Neural progenitor cell (in vitro differentiated cells): ENCODE data around the gene TTPAL.

Source experiments
- EZH2 ChIP-seq: fragments of 200-600 bp; sonication (generic); IDR thresholded peaks from 2 replicates; pipeline ENCODE4 v1.6.1; 2017; ENCODE audit warnings: antibody characterized with exemption, mild to moderate bottlenecking, moderate library complexity
- EZH2phosphoT487 ChIP-seq: fragments of 200-600 bp; sonication (generic); IDR thresholded peaks from 2 replicates; pipeline ENCODE4 v1.6.1; 2017; ENCODE audit warnings: antibody characterized with exemption
- TF ChIP-seq, protein P1 (sequence below): fragments of 200-600 bp; sonication (generic); IDR thresholded peaks from 2 replicates; pipeline ENCODE4 v1.5.1; 2017; ENCODE audit warnings: antibody characterized with exemption, mild to moderate bottlenecking

DNA sequence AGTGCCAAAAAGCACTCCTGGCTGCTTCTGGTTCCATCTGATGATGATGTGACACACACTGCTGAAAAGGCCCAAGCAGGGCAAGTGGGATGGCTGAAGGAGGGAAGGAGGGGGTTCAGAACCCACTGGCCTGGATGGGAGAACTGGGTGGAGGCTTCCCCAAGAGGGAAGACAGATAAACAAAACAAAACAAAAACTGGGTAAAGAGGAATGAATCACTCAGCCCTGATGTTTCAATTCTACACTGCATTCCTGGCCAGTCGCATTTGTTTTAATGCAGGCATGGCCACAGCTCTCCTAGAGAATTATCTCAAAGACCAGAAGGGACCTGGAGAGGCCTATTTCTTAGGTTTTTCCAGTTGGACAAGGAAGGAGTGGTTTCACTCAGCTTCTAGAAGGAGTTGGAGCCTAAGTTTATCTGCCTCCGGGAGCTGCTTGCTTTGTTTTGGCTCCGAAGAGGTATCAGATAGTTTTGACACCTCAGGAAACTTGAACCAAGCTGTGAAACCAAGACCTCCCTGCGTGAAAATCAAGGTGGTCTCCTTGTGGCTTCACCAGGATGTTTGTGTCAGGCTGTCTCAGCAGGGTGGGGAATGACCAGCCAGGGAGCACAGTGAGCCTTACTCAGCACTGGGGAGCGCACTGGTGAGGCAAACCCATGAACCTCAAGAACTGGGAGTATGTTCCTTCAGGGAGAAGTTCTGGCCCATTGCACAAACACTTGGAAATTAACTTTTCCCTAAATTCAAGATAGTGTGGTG is 16.1 kb downstream of the TTPAL start:
- TF ChIP-seq, protein P1, sequence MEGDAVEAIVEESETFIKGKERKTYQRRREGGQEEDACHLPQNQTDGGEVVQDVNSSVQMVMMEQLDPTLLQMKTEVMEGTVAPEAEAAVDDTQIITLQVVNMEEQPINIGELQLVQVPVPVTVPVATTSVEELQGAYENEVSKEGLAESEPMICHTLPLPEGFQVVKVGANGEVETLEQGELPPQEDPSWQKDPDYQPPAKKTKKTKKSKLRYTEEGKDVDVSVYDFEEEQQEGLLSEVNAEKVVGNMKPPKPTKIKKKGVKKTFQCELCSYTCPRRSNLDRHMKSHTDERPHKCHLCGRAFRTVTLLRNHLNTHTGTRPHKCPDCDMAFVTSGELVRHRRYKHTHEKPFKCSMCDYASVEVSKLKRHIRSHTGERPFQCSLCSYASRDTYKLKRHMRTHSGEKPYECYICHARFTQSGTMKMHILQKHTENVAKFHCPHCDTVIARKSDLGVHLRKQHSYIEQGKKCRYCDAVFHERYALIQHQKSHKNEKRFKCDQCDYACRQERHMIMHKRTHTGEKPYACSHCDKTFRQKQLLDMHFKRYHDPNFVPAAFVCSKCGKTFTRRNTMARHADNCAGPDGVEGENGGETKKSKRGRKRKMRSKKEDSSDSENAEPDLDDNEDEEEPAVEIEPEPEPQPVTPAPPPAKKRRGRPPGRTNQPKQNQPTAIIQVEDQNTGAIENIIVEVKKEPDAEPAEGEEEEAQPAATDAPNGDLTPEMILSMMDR: no peak
- TF ChIP-seq EZH2 (no peak), EZH2phosphoT487 (no peak)
